Measurements from ENCODE around the gene ZNF521.

DNA sequence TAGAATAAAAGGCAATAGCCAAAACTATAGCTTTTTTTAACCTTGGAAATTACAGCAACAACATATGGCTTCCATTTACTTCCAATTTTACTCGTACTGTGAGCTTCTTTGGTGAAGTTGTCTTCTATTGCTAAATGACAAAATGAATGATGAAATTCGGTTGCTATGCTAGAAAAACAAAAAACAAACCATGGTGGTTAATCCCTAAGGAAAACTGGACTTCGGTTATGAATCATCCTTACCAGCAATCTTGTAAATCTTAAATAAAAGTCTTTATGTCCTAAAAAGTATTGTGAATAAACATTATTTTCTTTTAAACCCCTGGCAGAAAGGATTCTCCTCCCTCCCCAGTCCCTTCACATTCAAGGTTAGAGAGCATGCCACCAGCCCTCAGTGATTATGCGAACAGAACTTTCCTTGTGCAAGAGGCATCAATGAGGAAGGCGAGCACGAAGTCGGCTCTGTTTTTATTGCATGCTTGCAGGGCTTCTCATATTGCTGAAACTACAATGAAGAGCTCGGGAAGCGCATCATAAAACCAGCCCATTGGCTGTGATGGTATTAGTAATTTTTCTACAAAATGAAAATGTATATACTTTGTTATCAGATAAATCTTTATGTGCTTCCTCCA lies 62.9 kb downstream of the ZNF521 start:
- TF ChIP-seq, protein P1, sequence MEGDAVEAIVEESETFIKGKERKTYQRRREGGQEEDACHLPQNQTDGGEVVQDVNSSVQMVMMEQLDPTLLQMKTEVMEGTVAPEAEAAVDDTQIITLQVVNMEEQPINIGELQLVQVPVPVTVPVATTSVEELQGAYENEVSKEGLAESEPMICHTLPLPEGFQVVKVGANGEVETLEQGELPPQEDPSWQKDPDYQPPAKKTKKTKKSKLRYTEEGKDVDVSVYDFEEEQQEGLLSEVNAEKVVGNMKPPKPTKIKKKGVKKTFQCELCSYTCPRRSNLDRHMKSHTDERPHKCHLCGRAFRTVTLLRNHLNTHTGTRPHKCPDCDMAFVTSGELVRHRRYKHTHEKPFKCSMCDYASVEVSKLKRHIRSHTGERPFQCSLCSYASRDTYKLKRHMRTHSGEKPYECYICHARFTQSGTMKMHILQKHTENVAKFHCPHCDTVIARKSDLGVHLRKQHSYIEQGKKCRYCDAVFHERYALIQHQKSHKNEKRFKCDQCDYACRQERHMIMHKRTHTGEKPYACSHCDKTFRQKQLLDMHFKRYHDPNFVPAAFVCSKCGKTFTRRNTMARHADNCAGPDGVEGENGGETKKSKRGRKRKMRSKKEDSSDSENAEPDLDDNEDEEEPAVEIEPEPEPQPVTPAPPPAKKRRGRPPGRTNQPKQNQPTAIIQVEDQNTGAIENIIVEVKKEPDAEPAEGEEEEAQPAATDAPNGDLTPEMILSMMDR (IDR thresholded peaks at IDR 0.05) = no peak
- TF ChIP-seq ZFX (IDR thresholded peaks at IDR 0.05; ENCODE audit: borderline replicate concordance) = no peak

Measured in 22Rv1 (cell line).